H7 (cell line): ENCODE measurements around the gene PSMA5. TPM values are rescaled to one million over a fixed set of nuclear protein-coding genes. Genes with fewer than 3 reads are reported as not detected.

ENCODE experiments used
- DNase-seq: peaks from one replicate; pipeline ENCODE4 v3.0.0; 2012
- H3K27me3 ChIP-seq: 2 replicates; pipeline ENCODE4 v1.6.0; 2011; ENCODE audit warnings: mild to moderate bottlenecking, low read length; ENCODE audit not compliant: control insufficient read depth, insufficient read depth
- H3K36me3 ChIP-seq: replicated peaks from 2 replicates; pipeline ENCODE4 v1.5.1; 2011; ENCODE audit warnings: low read length; ENCODE audit not compliant: control insufficient read depth, insufficient read depth
- H3K4me3 ChIP-seq: 2 replicates; pipeline ENCODE4 v1.5.1; 2011; ENCODE audit warnings: low read depth, mild to moderate bottlenecking, control low read depth, low read length, moderate library complexity; ENCODE audit not compliant: insufficient read depth
- total RNA-seq: library from RNA; depleted of rRNA; stranded (reverse); fragments of >200 nt; shearing (Covaris generic); gene quantifications from 2 replicates; pipeline ENCODE4 v1.2.3, GENCODE V29; 2014

PSMA5 gene
- total RNA-seq, 1 experiment from 2014 or later = 141 TPM

DNA sequence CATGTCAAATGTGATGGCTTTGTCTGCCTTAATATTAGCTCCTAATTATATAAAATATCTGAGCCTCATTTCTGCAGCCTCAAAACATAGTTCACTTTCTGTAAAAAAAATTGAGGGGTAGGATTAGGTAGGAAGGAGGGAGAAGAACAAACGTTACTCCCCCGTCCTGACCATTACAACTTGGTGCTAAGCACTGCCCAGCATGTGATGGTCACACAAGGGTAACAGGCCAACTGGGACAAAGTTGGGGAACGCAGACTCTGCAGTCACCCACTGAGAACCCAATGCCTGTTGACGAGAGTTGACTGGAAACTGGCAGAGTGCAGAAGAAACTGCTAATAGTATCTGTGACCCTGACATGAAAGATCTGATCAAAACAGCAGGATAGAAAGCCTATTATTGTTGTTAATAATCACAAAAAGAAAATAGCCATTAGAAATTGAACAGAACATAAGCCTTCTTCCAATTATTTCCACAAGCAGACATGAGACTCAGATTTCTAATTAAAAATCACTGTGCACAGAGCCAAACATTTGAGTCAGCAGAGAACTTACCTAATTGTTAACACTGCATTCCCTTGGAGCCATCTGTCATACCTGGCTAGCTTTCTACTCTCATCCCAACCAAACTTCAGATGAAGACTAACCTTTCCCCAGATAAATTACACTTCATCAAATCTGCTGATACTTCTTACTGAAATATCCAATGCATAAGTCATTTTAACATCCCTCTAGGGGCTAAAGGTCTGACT is 34.0 kb downstream of the PSMA5 start:
- no peak for DNase-seq

DNA sequence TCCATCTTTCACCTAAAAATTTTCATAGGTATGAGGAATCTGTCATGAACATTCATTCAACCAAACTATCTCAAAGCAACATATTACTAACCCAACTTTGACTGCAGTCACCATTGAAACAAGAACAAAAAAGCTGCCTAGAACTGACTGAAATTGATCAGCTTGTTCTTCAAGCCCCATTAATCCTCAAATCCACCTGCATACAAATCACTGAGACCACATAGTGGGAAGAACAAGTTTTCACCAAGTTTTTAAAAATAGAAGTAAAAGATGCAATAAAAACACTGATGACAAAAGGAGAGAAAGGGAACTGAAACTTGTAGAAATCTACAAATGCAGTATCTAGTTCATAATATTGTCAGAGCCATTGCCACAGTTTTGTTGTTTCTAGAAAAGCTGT is 34.6 kb downstream of the PSMA5 start:
- H3K27me3 ChIP-seq = no peaks in the 10 kb centered on the region; the same call in 1 of the 2 replicates
- no peaks in the 10 kb centered on the region for H3K36me3 ChIP-seq
- no peak overlapping the region for H3K4me3 ChIP-seq
- no peak for DNase-seq

More for the DNA sequence above, 34.0 kb downstream of the PSMA5 start:
- H3K27me3 ChIP-seq = peaks cover 5% of the 10 kb centered on the region; the same call in 1 of the 2 replicates
- no peak overlapping the region for H3K4me3 ChIP-seq
- no peaks in the 10 kb centered on the region for H3K36me3 ChIP-seq

DNA sequence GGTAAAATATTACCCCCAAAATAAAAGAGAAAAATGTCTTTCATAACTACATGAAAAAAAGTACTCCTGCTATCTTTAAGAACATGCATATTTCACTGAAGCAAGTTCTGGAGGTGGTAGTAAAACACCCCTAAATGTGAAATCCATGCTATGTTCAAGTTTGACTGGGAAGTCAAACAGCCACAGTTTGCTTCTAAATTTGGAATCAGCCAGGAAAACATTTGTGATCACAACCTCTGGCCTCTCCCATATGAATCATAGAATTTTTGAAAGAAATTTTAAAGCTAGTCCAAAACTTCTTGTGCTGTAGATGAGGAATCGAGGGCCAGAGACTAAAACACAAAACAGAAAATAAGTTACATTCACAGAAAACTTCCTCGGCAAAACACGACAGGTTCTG is 35.1 kb downstream of the PSMA5 start:
- DNase-seq = no peak
- H3K4me3 ChIP-seq = no peak overlapping the region
- no peaks in the 10 kb centered on the region for H3K27me3 ChIP-seq
- no peaks in the 10 kb centered on the region for H3K36me3 ChIP-seq

DNA sequence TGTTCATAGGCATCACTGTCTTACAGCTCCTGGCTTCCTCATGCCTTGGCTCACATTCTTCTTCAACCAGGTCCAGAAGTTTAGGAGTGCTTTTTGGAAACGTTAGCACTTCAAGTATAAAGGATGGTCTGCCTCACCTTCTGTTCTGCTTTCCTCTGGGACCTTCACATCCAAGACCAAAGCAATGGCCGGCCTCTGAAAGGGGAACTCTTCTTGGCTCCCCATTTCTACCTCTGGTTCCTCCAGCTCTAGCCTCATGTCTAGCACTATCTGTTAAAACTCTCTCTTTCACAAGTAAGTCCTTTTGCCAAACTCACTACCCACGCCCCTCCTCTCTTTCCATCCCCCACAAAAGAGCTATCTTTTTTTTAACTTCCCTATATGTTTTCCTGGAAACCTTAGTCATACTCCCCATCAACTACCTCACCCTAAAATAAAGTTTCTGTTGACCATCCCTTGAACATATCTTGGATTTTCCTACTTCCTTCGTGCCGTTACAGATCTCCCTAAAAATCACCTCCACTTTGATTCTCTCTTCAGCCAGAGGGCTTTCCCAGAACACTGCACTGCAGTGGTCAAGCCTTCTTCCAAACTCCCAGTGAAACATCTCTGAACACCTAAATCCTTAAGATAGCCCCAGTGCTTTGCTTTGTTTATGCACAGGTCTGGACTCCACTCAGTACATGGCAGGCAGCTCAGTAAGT is 36.5 kb downstream of the PSMA5 start:
- Histone ChIP-seq H3K27me3 (no peaks in the 10 kb centered on the region), H3K4me3 (no peak overlapping the region), H3K36me3 (no peaks in the 10 kb centered on the region)
- no peak for DNase-seq

DNA sequence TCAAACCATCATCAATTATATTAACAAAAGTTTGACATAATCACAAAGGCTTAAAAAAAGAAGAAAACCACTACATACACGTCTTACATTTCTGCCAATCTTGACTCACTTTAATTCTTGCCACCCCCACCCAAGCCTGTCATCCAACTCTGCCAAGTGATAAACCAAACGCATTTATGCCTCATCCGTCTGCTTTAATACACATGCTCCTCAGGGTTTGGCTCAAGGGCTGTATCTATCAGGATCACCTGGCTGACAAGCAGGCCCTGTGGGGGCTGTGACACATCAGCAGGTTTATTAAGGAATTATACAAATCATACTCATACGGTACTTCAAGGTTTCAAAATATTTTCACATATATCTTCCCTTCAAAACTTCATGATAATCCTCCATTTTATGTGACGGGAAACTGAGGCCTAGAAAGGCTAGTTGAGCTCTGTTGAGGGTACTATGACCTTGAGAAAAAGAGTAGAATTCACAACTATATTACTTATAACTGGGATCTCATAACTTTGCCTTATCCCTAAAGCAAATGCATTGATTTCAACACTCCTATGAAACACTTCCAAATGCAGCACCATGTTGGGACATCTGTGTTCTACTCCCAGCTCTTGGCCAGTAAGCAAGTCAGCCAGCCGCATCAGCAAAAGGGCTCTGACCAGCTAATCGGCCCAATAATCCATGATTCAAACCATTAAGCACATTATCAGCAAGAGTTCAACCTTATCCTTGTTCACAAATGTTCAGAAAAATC is 37.2 kb downstream of the PSMA5 start:
- DNase-seq = no peak
- no peaks in the 10 kb centered on the region for H3K36me3 ChIP-seq
- no peaks in the 10 kb centered on the region for H3K27me3 ChIP-seq
- no peak overlapping the region for H3K4me3 ChIP-seq

DNA sequence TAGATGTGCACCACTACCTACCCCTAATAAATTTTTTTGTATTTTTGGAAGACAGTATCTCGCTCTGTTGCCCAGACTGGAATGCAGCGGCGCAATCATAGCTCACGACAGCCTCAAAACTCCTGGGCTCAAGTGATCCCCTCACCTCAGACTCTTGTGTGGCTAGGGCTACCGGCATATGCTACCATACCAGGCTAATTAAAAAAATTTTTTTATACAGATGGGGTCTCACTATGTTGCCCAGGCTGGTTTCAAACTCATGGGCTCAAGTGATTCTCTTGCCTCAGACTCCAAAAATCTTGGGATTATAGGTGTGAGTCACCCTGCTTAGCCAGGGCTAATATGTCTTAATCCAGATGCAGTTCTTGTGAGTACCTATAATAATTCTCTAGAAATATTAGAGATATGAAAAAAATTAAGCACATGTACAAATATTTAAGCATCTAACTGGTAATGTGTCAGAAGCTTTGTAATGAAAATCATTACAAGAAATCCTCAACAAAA is 38.0 kb downstream of the PSMA5 start:
- no peak for DNase-seq
- no peaks in the 10 kb centered on the region for H3K27me3 ChIP-seq
- no peaks in the 10 kb centered on the region for H3K36me3 ChIP-seq
- H3K4me3 ChIP-seq = no peak overlapping the region

DNA sequence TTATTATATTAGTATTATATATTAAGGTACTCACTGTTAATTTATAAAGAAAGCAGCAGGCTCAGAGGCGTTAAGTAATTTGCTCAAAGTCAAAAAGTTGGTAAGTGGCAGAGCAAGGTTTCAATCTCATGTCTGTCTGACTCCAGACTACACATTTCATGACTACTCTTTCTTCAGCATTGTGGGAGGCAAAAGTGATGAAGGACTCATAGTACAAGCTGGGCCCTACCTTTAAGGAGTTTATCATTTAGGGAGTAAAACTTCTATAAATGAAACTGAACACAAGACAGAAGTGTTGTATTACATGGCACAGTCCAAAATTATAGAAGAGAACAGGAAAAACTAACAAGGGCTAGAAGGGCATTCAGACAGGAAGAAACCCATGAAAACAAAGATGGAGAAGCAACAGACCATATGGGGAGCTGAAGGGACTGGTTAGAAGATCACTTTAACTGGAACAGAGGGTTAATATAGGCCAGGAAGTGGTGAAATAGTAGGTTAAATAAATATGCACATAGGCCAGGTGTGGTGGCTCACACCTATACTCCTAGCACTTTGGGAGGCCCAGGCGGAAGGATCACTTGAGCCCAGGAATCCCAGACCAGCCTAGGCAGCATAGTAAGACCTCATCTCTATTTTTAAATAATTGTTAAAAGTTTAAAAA is 40.1 kb downstream of the PSMA5 start:
- H3K4me3 ChIP-seq = no peak overlapping the region
- H3K36me3 ChIP-seq = no peaks in the 10 kb centered on the region
- no peaks in the 10 kb centered on the region for H3K27me3 ChIP-seq
- DNase-seq = no peak

DNA sequence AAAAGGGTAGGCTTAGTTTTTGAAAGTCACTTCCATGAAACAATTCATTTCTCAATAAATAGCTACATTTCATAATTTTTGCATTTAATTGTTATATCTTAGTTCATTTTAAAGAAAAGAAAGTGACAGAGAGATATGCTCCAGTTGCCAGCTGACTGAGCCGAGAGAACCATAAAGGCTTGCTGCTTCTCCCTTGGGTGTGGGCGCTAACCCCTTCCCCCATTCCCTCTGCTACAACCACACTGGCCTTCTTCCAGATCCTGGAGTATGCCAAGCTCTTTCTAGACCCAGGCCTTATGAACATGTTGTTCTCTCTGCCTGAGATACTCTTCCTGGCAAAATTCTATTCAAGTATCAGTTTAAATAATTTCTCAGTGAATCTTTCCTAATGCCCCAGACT is 40.8 kb downstream of the PSMA5 start:
- no peaks in the 10 kb centered on the region for H3K27me3 ChIP-seq
- H3K4me3 ChIP-seq = no peak overlapping the region
- no peak for DNase-seq
- H3K36me3 ChIP-seq = no peaks in the 10 kb centered on the region

DNA sequence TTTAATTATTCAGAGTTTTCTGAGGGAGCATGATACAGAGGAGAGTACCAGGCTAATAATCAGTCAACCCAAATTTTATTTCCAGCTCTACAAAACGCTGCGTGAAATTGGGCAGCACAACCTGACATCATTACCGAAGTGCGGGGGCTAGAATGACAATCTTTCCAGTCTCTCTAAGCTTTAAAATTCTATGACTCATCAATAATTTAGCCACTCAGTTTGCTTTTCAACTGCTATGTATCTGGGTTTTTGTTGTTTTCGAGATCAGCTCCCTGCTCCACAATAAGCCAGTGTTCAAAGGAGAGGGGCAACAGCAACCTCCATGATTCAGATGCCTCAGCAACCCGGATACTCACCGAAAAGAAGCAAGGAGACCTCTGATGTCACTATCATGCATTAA is 42.4 kb downstream of the PSMA5 start:
- H3K36me3 ChIP-seq = no peaks in the 10 kb centered on the region
- no peak for DNase-seq
- H3K4me3 ChIP-seq = no peak overlapping the region
- H3K27me3 ChIP-seq = no peaks in the 10 kb centered on the region

DNA sequence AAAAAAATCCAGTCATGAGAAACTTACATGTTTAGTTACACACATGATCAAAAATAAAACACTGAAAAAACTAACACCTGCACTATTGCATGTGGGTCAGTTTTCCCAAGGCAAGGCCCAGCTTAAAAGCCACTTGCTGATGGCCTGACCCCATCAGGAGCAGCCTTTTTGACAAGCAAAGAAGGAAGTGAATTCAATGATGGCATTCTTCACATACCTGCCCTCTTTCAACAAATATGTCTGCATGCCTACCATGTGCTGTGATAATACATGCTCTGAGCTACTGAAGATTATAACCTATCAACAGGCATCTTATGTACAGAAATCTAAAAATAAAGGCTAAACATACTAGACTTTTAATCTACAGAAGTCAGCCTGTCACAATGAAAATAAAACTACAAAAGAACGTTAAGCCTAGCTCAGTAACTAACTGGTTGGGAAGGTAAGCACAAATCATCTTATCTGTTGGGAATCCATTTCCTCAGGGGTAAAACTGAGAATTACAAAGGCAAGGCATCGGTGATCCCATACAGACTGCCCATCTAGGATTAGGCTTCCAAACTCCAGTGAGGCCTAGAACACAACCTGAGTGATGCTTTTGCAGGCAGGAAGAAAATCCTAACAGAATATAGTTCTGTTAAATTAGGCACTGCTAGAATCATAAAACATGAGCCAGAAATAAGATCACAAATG is 43.0 kb downstream of the PSMA5 start:
- DNase-seq = peak; percentile 43

DNA sequence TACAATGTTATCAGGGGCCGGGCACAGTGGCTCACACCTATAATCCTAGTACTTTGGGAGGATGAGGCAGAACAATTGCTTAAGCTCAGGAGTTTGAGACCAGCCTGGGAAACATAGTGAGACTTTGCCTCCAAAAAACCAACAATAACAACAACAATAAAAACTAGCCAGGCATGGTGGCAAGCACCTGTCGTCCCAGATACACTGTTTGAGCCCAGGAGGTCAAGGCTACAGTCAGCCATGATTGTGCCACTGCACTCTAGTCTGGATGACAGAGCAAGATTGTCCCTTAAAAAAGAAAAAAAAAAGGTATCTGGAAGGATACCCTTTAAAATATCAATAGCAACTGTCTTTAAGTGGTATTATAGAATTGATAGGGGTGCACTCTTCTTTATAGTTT is 44.7 kb downstream of the PSMA5 start:
- Histone ChIP-seq H3K27me3 (no peaks in the 10 kb centered on the region), H3K4me3 (no peak overlapping the region), H3K36me3 (no peaks in the 10 kb centered on the region)
- DNase-seq = no peak

More for the DNA sequence above, 43.0 kb downstream of the PSMA5 start:
- no peaks in the 10 kb centered on the region for H3K36me3 ChIP-seq
- H3K4me3 ChIP-seq = no peak overlapping the region
- H3K27me3 ChIP-seq = no peaks in the 10 kb centered on the region

DNA sequence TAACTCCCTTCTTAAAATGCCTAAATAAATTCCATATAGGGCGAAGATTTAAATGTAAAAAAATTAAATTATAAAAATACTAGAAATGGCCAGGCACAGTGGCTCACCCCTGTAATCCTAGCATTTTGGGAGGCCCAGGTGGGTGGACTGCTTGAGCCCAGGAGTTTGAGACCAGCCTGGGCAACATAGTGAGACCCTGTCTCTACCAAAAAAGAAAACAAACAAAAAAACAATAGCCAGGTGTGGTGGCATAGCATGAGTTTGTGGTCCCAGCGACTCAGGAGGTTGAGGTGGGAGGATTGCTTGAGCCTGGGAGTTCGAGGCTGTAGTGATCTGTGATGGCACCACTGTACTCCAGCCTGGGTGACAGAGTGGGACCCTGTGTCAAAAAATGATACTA is 46.3 kb downstream of the PSMA5 start:
- no peak for DNase-seq
- H3K27me3 ChIP-seq = no peaks in the 10 kb centered on the region
- no peak overlapping the region for H3K4me3 ChIP-seq
- H3K36me3 ChIP-seq = no peaks in the 10 kb centered on the region

DNA sequence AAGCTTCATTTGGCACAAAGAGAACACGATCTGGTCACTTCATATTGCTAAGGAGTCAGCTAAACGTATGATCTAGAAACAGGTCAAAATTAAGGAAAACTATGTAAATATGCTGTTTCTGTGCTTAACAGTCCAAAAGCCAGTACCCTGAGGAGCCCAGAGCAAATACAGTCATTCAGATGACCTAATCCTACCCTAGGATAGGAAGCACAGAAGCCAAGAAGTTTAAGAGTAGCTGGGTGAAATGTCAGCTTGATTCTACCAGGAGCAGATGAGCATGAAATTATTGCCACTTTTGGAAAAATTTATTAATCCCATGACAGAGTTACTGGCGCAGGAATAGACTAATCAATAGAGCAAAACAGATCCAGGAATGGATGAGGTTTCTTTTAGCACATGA is 46.8 kb downstream of the PSMA5 start:
- no peaks in the 10 kb centered on the region for H3K36me3 ChIP-seq

DNA sequence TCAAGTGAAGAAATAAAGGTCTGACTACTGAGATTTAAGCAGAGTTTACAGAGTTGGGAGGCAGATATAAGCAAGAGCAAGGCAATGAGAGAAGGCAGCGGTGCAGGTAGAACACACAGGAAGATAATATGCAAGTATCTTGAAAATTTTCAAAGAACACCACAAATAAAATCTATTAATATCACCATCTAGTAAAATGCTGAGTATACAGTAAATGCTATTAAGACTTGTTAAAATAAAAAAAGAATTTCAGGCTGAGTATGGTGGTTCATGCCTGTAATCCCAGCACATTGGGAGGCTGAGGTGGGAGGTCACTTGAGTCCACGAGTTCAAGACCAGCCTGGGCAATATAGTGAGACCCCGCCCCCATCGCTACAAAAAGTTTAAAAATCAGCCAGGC is 48.5 kb downstream of the PSMA5 start:
- Histone ChIP-seq H3K27me3 (no peaks in the 10 kb centered on the region), H3K4me3 (no peak overlapping the region), H3K36me3 (no peaks in the 10 kb centered on the region)
- DNase-seq = no peak

More for the DNA sequence above, 46.8 kb downstream of the PSMA5 start:
- Histone ChIP-seq H3K4me3 (no peak overlapping the region), H3K27me3 (no peaks in the 10 kb centered on the region)
- DNase-seq = no peak
